NCI-H2196 (cell line): ENCODE results near the gene ZDHHC9.

ENCODE experiments used
- DNase-seq: peaks from one replicate; lab custom pipeline; 2025; ENCODE audit not compliant: unreplicated experiment; lab: John Stamatoyannopoulos, UW

Gene ZDHHC9

DNA sequence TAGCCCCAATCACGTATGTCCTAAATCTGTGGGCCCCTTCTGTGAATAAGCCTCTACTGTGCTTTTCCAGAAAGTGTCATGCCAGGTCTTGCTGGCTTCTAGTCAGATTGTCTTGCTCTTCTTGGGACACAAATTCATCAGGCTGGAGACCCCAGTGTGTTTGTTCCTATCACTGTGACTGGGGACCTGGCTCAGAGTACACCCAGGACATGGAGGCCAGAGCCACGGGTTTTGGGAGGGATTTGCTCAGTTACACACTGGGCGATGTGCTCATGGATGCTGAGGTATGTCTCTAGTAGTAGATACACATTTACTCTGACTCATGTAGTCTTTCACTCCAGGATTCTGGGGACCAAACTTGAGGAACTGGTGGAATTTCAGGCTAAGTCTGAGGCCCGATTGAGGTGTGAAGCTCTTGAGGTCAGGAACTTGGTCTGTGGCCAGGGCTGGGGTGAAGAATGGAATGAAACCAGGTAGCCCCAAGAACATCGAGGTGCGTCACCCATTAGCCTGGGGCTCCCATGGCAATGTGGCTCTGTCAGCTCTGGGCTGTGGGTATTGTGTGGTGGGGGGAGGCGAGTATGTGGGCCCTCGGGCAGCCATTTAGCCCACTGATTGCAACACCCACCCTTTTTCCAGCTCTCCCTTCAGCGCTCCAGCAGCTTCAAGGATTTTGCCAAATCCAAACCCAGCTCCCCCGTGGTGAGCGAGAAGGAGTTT lies 56.2 kb downstream of the ZDHHC9 start:
- DNase-seq, result no peak

DNA sequence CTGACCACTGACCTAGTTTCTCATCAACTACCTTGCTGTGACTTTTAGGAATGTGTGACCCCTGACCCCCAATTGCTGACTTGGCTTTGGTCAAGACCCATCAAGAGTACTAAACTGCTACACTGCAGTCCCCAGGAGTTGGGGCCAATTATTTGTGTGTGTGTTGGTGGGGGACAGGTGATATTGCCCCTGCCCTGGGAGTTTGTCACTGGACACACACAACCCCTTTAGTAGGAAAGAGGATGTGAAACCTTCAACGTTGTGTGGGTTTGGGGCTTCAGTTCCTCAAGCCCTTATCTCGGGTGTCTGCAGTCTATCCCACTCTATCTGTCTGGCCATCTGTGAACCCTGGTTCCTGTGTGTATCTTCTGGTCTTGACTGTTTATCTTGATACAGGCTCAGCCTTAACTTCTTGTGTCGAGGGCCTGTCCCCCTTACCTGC lies 57.5 kb downstream of the ZDHHC9 start:
- no peak for DNase-seq

DNA sequence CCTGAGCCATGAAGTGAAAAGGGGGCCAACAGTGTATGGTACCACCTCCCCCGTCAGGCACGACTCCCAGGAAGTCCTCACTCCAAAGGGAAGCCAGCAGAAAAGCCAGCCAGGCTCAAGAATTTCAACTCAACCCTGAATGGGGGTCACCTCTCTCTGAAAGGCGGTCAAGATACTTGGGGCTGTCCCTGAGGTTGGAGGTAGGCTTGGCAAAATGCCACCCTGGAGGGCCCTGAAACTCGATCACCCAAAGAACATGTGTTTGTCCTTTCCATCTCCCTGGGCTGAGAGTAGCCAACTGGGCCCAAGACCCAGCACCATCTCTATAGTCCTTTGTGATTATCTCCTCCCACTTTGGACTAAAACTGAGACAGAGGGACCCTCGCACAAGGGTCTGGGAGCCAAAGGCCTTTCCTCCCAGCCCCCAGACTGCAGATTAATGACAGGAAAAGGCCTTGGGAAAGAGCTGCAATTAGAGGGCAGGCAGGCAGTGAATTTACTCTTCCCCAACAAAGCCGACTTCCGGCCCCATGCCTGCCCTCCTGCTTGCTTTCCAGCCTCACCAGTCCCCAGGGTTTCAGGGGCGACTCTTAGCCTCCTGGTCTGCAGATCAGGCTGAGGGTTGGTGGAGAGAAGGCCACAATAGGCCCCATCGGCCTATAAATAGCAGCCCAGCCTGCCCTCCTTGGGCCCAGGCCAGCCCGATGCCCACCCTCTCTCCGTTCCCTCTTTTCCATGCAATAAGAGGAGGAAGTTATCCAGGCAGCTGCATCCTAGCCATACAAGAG lies 58.3 kb downstream of the ZDHHC9 start:
- no peak for DNase-seq

DNA sequence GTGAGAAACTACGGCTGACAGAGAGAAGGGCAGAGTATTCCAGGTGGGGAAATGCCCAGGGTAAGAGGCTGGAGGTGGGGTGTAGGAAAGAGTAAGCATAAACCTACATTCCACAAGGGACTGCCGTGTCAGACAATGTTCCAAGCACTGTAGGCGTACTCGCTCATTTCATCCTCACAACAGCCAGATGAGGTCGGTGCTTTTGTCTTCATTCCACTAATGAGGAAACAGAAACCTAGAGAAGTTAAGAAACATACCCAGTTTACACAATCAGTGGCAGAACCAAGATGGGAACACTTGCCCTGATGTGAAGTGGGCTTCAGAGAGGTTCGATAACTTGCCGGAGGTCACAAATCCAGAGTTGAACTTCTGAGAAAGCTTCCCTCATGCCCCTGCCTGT lies 59.3 kb downstream of the ZDHHC9 start:
- no peak for DNase-seq

DNA sequence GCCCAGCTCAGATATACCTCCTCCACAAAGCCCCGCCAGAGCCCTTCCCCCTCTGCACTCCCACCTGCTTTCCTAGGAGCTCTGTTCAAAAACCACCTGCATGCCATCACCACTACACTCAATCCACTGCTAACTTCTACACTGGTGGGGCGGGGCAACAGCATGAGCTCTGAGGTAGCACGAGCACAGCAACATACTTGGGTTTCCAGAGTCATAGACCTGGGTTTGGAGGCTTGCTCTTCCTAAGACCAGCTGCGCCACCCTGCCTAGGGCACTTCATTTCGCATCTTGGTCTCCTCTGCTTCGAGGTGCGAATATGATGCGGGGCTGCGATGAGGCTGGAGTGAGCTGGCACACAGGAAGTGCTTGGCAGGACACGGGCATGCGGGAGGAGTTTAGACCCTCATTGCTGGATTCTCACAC lies 60.4 kb downstream of the ZDHHC9 start:
- no peak for DNase-seq

DNA sequence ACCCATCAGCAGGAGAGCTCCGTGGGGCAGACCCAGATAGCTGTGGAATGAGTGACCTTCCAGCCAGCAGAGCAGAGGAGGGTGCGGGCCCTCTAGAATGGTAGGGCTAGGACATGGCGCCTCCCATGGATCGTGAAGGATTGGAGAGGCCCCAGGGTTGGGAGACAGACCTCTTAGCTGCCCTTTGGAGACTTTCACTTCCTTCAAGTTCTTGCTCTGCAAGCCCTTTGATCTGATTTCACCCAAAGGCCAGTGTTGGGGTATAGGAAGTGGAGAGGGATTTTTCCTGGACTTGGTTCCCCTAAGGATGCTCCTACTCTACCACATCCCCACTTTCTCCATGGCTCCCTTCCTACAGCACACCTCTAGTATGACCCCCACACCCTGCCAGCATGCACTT lies 61.0 kb downstream of the ZDHHC9 start:
- no peak for DNase-seq

DNA sequence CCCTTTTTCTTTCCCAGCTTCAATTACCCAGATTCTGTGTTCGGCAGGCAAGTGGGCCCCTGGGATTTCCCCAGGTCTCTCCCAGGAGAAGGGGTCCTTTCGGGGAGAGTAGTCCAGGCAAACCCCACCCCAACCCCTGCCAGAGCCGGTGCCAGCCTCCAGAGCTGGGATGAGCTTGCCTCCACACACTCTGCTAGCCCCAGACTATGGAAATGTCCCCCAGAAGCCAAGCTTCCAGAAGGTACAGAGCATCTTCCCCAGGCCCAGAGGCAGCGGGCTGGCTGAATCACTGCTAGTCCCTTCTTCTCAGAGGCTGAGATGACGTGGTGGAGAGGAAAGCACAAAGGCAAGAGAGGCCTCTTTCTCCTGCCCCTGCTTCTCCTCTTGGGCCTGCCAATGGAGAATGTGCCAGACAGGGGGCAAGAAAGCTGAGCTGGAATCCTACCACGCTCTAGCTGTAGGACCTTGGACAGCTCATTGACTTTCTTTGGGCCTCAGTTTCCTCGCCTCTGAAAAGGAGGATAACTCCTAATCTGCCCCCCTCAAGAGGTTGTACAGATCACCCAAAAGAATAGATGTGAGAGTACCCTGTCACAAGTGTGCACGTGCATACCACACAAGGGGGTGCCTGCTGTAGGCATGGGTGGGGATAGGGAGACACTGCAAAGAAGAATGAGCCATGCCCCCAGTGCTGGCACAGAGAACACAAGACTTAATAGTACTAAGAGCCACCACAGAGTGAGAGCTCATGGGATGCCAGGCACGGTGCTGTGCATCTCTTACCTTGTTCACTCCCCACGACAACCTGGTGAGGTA lies 61.8 kb downstream of the ZDHHC9 start:
- no peak for DNase-seq

DNA sequence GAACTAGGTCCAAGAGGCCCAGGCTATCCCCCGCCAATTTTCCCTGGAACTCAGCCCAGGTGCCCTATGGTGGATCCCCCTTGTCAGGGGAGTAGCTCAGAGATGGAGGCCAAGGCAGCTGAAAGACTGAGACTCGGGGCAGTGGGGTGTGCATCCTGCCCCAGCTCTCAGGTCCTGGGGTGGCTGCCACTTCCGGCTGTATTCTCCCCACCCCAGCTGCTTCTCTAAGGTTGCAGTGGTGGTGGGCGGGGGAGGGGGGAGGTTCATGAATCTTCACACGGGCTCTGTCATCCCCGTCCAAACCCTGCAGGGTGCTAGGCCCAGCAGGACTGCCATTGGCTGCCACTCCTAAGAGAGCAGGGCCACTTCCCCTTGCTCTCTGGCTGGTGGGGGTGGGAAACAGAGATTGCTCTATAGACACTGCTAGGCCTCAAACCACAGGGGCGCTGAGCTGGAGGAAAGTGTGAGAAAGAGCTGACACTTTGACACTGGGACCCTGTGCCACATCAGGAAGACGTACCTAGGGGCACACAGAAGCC lies 62.5 kb downstream of the ZDHHC9 start:
- no peak for DNase-seq

DNA sequence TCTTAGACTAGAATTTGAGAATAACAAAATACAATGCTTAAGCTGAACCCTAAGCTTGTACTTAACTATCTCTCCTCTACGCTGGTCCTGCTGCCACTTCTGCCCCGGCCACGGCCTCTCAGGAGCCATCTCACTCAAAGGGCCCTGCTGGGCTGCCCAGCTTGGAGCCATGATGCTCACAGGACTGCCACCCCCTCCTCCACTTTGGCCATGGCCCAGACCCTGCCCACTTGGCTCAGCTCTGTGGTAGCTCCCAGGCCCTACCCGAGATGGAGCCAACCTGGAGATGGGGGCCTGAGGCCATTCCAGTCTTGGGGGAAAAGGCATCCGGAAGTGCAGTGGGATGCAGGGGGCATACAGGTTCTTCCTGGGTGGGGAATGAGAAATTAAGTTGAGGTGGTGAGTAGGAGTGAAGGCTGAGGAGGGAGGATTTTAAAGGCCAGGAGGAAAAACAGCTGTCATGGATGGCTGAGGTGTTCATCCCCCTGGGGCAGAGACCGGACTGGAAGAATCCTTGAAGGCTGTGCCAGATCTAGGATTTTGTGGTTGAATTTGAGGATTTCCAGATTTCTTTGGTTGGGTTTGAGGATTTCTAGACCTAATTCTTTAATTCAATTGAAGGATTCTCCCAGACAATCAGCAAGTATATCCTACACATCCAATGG lies 63.1 kb downstream of the ZDHHC9 start:
- DNase-seq, result no peak

DNA sequence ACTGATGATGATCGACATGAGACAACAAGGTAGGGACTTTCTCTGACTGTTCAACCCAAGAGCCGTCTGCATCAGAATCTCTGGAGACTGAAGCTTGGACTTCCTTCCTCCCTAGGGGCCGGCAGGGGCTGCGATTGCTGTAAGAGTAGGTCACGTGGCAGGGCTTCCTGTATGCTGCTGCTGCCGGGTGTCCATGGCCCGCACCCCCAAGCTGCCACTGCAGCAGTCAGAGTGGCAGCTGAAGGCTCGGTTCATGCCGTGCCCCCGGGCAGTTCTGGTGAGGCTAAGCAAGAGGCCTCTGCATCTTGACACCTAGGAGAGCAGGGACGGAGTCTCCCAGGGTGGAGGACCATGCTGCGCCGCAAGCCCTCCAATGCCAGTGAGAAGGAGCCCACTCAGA lies 63.9 kb downstream of the ZDHHC9 start, which contains the start of gene SASH3:
SASH3 (plus strand) TSS at position 203 of the 400 bp plus-strand sequence; CDS start at position 352, 149 bp downstream.
- DNase-seq, result no peak

DNA sequence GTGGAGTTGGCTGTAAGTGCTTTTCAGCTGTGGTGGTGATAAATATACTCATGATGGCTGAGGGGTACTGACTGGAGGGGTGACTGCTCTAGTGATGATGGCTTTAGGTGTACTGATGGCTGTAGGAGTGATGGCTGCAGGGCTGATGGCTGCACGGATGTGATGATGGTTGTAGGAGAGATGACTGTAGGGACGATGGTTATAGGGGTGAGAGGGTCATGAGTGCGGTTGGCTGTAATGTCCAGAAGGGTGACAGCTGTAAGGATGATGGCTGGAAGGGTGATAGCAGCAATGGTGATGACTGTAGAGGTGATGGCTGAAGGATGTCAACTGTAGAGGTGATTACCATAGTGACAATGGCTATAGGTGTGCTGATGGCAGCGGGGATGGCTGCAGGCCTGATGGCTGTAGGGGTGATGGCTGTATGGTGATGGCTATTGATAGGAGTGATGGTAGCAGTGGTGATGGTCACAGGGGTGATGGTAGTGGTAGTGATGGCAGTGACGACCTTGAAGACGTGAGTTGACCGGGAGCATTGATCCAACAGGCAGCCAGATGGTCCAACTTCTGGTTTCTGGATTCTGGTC lies 64.5 kb downstream of the ZDHHC9 start:
- DNase-seq, result no peak

DNA sequence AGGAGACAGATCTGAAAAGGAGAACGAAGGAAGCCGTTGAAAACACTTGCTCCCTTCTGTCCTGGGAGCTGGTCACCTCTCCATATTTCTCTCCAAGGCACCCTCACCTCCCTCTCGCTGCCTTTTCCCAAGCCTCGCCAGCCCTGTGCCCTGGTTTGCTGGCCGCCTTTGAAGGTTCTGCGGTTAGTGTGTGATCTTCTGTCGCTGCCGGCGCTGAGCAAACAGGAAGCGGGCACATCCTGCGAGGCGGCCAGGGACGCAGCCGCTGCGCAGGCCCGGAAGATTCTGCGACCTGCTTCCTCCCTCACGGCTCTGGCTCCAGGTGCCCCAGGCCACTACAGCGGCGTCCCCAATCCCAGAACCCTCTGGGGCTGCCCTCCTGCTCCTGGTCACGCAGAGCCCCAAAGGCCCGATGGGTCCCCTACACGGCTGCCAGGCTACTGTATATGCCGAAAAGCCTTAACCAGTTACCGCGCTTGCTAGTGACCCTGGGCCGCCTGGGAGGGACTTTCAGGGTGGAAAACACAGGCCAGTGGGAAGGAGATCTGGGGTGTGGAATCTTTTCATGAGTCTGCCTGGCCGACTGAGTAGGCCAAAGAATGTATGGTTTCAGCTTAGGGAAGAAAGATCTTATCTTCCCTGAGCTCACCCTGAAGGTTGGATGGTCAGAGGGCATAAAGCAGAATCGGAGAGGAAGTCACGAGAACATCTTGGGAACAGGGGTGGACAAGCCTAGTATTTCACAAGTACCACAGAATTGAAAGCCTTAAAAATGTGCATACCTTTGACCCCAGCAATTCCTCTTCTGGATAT lies 66.3 kb downstream of the ZDHHC9 start:
- no peak for DNase-seq

DNA sequence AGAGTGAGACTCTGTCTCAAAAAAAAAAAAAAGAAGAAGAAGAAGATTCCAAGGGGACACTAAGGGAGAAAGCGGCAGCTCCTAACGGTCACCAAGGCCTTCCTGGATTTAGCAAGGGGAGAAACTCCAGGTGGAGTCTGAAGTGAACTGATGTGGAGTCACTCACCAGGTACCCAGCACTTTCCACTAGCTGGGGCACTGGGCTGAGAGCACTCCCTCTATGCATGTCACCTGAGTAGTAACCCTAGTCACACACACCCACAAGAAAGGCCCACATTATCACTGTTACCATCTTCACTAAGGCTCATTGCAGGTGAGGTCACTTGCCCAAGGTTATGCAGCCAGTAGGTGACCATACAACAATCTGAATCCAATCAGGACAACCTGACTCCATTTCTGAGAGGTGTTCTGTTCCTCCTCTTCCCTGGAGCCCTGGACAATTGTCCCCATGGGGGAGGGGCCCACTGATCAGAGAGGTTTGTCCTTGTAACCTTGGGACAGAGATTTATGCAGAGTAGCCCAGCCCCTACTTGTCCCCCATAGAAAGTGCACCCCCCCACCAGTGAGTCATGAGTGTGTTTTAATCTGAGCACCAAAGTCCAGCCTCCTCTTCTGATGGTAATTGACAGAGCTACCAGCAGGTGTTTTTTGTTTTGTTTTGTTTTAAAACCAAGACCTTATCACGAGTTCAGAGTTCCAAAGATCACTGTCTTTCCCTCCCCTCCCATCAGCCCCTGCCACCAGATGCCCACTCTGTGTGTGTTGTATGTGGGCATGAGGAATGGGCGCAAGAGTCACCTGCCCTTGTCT lies 69.8 kb downstream of the ZDHHC9 start:
- DNase-seq, result no peak

DNA sequence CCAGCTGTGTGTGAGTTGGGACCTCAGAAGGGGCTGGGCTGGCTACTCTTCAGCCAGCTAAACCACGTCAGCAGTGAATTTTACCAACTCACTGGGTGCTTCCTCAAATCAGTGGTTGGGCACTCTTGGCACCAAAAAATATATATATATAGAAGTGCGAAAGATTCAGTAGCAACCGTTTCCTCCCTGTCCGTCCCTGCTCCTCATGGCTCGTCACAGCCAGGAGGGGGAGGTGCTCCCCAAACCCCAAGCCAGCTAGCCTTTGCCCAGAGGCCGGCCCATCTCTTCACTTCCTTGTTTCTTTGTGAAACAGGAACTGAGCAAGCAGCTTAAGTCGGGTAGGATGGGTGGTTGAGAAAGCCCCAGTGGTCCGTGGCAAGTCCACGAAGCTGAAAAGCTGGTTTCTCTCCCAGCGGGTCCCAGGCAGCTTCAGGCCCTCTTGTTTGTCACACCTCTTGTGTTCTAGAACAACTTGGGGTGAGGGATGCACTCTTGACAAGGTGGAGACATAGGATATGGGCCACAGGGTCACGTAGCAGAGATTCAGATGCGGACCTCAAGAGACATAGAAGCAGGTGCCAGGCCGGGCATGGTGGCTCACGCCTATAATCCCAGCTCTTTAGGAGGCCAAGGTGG lies 70.8 kb downstream of the ZDHHC9 start:
- DNase-seq, result no peak

DNA sequence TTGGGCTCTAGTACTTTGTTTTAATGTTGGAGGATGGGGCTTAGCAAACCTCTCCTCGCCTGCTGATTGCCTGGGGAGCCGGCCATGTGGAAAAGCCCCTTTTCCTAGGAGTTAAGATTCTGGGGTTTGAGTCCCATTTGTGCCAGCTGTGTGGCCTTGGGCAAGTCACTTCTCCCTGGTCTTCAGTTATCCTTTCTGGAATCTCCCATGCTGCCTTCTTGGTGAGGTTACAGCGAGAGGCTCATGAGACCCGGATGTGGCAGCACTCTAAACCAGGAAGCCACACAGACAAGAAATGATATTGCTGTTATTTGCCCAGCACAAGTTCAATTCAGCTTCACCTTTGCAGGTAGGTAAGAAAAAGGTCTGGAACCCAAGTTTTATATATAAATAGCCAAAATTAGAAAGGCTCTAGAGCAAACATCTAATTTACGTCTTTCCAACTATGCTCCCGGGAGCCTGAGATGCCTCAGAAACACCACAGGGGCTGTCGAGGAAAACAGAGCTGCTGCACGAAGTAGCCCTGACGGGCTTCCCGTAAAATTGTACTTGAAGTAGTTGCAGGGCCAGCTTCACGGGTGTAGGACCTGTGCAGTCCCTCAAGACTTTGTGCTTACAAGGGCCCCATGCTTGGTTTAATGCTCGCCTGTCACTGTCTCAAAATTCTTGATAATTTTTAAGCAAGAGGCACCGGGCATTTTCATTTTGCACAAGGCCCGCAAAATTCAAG lies 72.3 kb downstream of the ZDHHC9 start:
- no peak for DNase-seq

DNA sequence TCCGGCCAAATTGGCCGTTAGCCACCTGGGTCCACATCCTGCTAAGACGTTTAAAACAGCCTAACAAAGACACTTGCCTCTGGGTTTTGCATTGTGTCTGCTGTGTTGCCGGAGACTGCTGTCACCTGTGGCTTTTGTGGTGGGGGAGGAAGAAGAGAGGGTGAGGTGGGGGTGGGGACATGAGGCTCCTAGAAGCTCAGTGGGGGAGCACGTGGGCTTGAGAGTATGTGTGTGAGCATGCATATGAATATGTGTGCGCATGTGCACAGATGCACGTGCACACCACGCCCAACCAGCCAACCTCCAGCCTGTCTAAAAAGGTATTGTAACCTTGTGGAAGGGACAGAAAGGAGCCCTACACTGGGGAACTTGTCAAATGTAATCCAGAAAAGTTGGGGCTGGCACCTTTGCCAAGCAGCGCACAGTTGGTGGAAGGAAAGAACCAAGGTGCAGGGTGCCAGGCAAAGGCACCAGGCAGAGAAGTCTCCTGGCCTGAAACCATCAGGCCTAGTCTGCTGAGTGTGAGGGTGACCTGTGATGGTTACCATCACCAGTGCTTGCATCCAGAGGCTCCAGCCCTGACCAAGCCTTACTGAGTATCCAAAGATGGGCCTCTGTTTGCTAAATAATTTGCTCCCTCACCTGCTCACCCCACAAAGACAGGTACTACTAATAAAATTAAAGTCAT lies 74.1 kb downstream of the ZDHHC9 start:
- DNase-seq, result no peak
